Choroid plexus epithelial cell (primary cell): Measurements from ENCODE around the gene YTHDC1.
A peak's percentile ranks its signal among the peaks of the same experiment; 100 is the strongest.
"Not testable (repeated sequence)": the region's sequence is repeated elsewhere in the genome, so short reads cannot be mapped to it uniquely, and the experiment has no call there.

ENCODE experiments used
- DNase-seq: peaks from one replicate; pipeline ENCODE4 v3.0.0-alpha.2; 2010; ENCODE audit warnings: low read depth
- H3K4me3 ChIP-seq: 2 replicates; pipeline ENCODE4 v1.5.1; 2011; ENCODE audit warnings: low read depth, mild to moderate bottlenecking, control low read depth, low read length, moderate library complexity
- TF ChIP-seq, protein P1 (sequence below): conservative IDR thresholded peaks from 2 replicates; pipeline ENCODE4 v1.5.1; 2011; ENCODE audit warnings: low read depth, mild to moderate bottlenecking, control low read depth, inconsistent platforms, low read length, moderate library complexity

The YTHDC1 gene

GRCh38 chr4:68349649-68350360 lies at the start of gene YTHDC1:
YTHDC1 (minus strand) TSS chr4:68350090; CDS start chr4:68349753, 337 bp downstream.
- TF ChIP-seq, protein P1, sequence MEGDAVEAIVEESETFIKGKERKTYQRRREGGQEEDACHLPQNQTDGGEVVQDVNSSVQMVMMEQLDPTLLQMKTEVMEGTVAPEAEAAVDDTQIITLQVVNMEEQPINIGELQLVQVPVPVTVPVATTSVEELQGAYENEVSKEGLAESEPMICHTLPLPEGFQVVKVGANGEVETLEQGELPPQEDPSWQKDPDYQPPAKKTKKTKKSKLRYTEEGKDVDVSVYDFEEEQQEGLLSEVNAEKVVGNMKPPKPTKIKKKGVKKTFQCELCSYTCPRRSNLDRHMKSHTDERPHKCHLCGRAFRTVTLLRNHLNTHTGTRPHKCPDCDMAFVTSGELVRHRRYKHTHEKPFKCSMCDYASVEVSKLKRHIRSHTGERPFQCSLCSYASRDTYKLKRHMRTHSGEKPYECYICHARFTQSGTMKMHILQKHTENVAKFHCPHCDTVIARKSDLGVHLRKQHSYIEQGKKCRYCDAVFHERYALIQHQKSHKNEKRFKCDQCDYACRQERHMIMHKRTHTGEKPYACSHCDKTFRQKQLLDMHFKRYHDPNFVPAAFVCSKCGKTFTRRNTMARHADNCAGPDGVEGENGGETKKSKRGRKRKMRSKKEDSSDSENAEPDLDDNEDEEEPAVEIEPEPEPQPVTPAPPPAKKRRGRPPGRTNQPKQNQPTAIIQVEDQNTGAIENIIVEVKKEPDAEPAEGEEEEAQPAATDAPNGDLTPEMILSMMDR: no peak
- H3K4me3 ChIP-seq: peak within 1 kb of the TSS; percentile 85
- peak; percentile 98 for DNase-seq

DNA sequence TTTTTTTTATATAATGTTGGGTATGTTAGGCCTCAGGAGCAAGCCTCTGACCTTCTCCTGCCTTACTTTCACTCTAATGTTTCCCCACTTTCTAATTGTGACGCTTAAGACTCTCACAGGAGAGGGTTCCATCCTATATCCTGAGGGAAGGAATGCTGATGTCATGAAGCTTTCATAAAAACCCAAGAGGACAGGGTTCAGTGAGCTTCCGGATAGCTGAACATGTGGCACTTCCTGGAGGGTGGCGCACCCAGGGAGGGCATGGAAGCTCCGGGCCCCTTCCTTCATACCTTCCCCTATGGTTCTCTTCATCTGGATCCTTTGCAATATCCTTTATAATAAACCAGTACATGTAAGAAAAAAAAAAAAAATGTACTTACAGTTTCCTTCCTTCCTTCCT lies 49.4 kb upstream of the YTHDC1 start:
- TF ChIP-seq, protein P1: no peak
- no peak overlapping the region for H3K4me3 ChIP-seq
- no peak for DNase-seq

DNA sequence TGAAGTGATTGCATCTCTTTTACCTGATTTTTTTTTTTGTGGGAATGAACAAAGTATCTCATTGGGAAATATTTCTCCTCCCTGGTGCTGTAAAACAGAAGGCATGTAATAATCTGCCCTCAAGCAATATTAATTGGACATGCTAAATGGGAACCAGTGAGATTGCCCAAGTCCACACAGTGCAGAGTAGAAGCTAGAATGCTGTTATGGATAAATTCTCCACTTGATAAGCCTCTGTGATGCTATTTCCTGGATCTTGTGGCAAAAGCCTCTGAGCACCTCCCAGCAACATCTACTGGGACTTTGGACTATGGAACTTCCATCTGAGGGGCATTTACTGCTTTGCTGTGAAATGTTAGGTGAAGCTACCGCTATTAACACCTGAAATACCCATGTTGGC lies 46.9 kb upstream of the YTHDC1 start:
- no peak for DNase-seq
- H3K4me3 ChIP-seq: no peak overlapping the region
- TF ChIP-seq, protein P1: no peak

DNA sequence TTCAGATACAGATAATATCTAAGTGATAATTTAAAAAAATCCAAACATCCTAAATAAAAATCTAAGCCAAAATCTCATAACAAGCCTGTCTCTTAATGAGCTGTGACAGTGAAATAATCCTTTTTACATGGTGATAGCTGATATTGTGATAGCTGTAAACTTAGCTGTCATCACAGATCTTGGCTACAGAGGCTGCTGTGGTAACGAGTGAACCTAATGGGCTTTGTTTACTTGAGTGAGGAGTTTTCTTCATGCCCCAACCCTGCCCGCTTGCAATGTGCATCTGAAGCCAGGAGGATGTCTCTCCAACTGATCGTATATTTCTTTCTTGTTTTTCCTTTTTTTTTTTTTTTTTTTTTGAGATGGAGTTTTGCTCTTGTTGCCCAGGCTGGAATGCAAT lies 41.5 kb upstream of the YTHDC1 start:
- no peak overlapping the region for H3K4me3 ChIP-seq
- TF ChIP-seq, protein P1: no peak
- no peak for DNase-seq

GRCh38 chr4:68390205-68390935 lies 40.5 kb upstream of the YTHDC1 start:
- TF ChIP-seq, protein P1: no peak
- peak; percentile 3 for DNase-seq
- H3K4me3 ChIP-seq: no peak overlapping the region

GRCh38 chr4:68389386-68389913 lies 39.6 kb upstream of the YTHDC1 start:
- not testable (repeated sequence) for DNase-seq, H3K4me3 ChIP-seq

DNA sequence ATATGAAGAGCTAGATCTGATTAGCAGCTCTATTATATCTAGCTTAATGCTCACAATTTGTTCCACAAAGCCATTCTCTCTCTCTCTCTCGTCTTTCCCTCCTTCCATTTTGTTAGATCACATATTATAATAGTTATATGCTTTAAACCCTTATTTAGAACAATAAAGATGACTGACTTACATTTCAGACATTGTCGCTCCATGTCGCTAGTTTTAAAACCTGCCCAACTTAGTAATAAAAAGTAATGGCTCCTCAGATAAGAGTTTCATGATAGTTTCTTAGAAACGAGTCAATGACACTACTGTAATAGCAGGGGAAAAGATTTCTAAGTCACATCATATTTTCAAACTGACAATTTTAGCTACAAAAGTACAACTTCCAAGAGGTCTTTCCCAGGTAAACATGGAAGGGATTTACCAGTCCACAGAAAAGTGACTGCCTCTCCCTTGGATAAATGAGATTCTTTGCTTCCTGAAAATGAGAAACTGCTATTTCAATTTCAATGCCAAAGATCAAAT lies 38.5 kb upstream of the YTHDC1 start:
- no peak overlapping the region for H3K4me3 ChIP-seq
- TF ChIP-seq, protein P1: no peak
- no peak for DNase-seq
